CD14-positive monocyte (primary cell): ENCODE data around the gene KIZ. TPM values are rescaled to one million over a fixed set of nuclear protein-coding genes. Genes with fewer than 3 reads are reported as not detected.
"Not testable (repeated sequence)": the region's sequence is repeated elsewhere in the genome, so short reads cannot be mapped to it uniquely, and the experiment has no call there.

ENCODE experiments used
- DNase-seq, 3 donors: peaks; one replicate each; pipeline ENCODE4 v3.0.0-alpha.2; 2011 to 2022
- H2AFZ ChIP-seq: 2 replicates; pipeline ENCODE4 v1.6.0; 2012; ENCODE audit warnings: mild to moderate bottlenecking, low read depth, low read length, inconsistent platforms; ENCODE audit not compliant: insufficient read depth, poor library complexity, severe bottlenecking
- H3K27ac ChIP-seq, 2 donors: 1 replicate in 1 of 2; 2 replicates in 1 of 2; pipeline ENCODE4 v1.5.1; 2012 to 2013; ENCODE audit warnings: low read length in 2 of 2, control low read depth in 1 of 2, inconsistent platforms in 1 of 2, low read depth in 1 of 2, mild to moderate bottlenecking in 1 of 2
- H3K27me3 ChIP-seq, 2 donors: one replicate each; pipeline versions ENCODE4 v1.6.0 to v1.6.1; 2011 to 2013; ENCODE audit warnings: low read length in 2 of 2; ENCODE audit not compliant: control insufficient read depth in 2 of 2, insufficient read depth in 2 of 2
- H3K36me3 ChIP-seq, 2 donors: replicated peaks in 1 of 2; 1 replicate in 1 of 2; 2 replicates in 1 of 2; pipeline versions ENCODE4 v1.5.1 to v1.6.1; 2012 to 2013; ENCODE audit warnings: low read length in 2 of 2, control low read depth in 1 of 2, inconsistent platforms in 1 of 2, mild to moderate bottlenecking in 1 of 2; ENCODE audit not compliant: insufficient read depth in 2 of 2, control insufficient read depth in 1 of 2
- H3K4me1 ChIP-seq, 2 donors: 1 replicate in 1 of 2; 2 replicates in 1 of 2; pipeline versions ENCODE4 v1.5.1 to v1.6.1; 2012 to 2013; ENCODE audit warnings: low read length in 2 of 2, control low read depth in 1 of 2, inconsistent platforms in 1 of 2, mild to moderate bottlenecking in 1 of 2, moderate library complexity in 1 of 2; ENCODE audit not compliant: insufficient read depth in 2 of 2, control insufficient read depth in 1 of 2
- H3K4me2 ChIP-seq: replicated peaks from 2 replicates; pipeline ENCODE3; 2012; ENCODE audit warnings: low read length, moderate library complexity, mild to moderate bottlenecking; ENCODE audit not compliant: poor library complexity, severe bottlenecking; ENCODE audit errors: extremely low read depth
- H3K4me3 ChIP-seq, 3 experiments: fragments of 200-600 bp in 1 of 3; sonication (generic) in 1 of 3; replicated peaks in 1 of 3; 1 replicate in 2 of 3; 2 replicates in 1 of 3; pipeline ENCODE4 v1.5.1; 2011 to 2013; ENCODE audit warnings: low read length in 3 of 3, mild to moderate bottlenecking in 3 of 3, control low read depth in 2 of 3, low read depth in 2 of 3, inconsistent platforms in 1 of 3, moderate library complexity in 1 of 3
- H3K79me2 ChIP-seq: 2 replicates; pipeline ENCODE4 v1.6.0; 2012; ENCODE audit warnings: mild to moderate bottlenecking, control low read depth, inconsistent platforms, low read length, moderate library complexity; ENCODE audit not compliant: insufficient read depth
- H3K9ac ChIP-seq: 2 replicates; pipeline ENCODE4 v1.6.0; 2017; ENCODE audit warnings: low read length, mild to moderate bottlenecking; ENCODE audit not compliant: insufficient read depth, poor library complexity, severe bottlenecking
- H3K9me3 ChIP-seq, 2 donors: replicated peaks in 1 of 2; 1 replicate in 1 of 2; 2 replicates in 1 of 2; pipeline versions ENCODE4 v1.5.1 to v1.6.1; 2012 to 2013; ENCODE audit warnings: low read length in 2 of 2, control low read depth in 1 of 2; ENCODE audit not compliant: control insufficient read depth in 1 of 2, insufficient read depth in 1 of 2
- H4K20me1 ChIP-seq: 2 replicates; pipeline ENCODE4 v1.6.0; 2012; ENCODE audit warnings: mild to moderate bottlenecking, low read length, control low read depth, moderate library complexity; ENCODE audit not compliant: insufficient read depth
- H3K27ac Mint-ChIP-seq, 7 donors: one replicate each; pipeline ENCODE4 v1.8.0; 2020; ENCODE audit warnings: mild to moderate bottlenecking in 7 of 7, mixed read lengths in 7 of 7, moderate library complexity in 6 of 7, inconsistent platforms in 2 of 7
- H3K27me3 Mint-ChIP-seq, 3 donors: one replicate each; pipeline ENCODE4 v1.8.0; 2021 to 2022; ENCODE audit warnings: low read depth in 3 of 3, mild to moderate bottlenecking in 3 of 3, mixed read lengths in 3 of 3, moderate library complexity in 3 of 3, inconsistent platforms in 1 of 3
- H3K36me3 Mint-ChIP-seq, 2 donors: one replicate each; pipeline ENCODE4 v1.8.0; 2020; ENCODE audit warnings: mixed read lengths in 2 of 2, inconsistent platforms in 1 of 2, mild to moderate bottlenecking in 1 of 2
- H3K4me1 Mint-ChIP-seq: one replicate; pipeline ENCODE4 v1.8.0; 2020; ENCODE audit warnings: mild to moderate bottlenecking, mixed read lengths
- H3K4me3 Mint-ChIP-seq, 2 donors: one replicate each; pipeline ENCODE4 v1.8.0; 2020; ENCODE audit warnings: mild to moderate bottlenecking in 2 of 2, mixed read lengths in 2 of 2, moderate library complexity in 1 of 2
- H3K9me3 Mint-ChIP-seq, 7 donors: one replicate each; pipeline ENCODE4 v1.8.0; 2020 to 2022; ENCODE audit warnings: mixed read lengths in 7 of 7, mild to moderate bottlenecking in 6 of 7, moderate library complexity in 6 of 7, inconsistent platforms in 2 of 7
- CTCF ChIP-seq: fragments of 200-600 bp; IDR thresholded peaks from one replicate; pipeline ENCODE4 v1.8.0; 2022; ENCODE audit warnings: antibody characterized with exemption, mild to moderate bottlenecking
- WGBS: methylation state at CpG from one replicate; pipeline ENCODE4 v1.1.5; 2013; ENCODE audit warnings: missing lambda C conversion rate; ENCODE audit not compliant: insufficient coverage; 5-methylcytosine and 5-hydroxymethylcytosine counted together
- intact Hi-C, 2 donors: fragments of 100-400 bp; cut with micrococcal nuclease; formaldehyde crosslinking; loops; one replicate each; pipeline versions ENCODE4 v1.15.0 to v1.15.1; 2023
- polyA plus RNA-seq, 3 donors: library from polyadenylated mRNA; depleted of rRNA in 1 of 3; unstranded in 2 of 3; stranded (reverse) in 1 of 3; fragments of 300-500 nt in 2 of 3; fragments of >200 nt in 1 of 3; fragmentation: Illumina TruSeq in 2 of 3; gene quantifications; 1 replicate in 2 of 3; 2 replicates in 1 of 3; pipeline ENCODE4 v1.2.3, GENCODE V29; 2012 to 2021

Gene KIZ
- polyA plus RNA-seq, 3 donors = 7.2 to 13.2 (median 10.2) TPM

- WGBS = no CpG with 5 or more reads among the region's 3 CpGs
- Mint-ChIP-seq H3K27me3 (peaks cover 0 to 6% (median 3%) of the 10 kb centered on the region in 3 donors), H3K4me3 (no peak overlapping the region), H3K36me3 (peaks cover 0 to 10% of the 10 kb centered on the region in 2 donors), H3K9me3 (peaks cover 0 to 3% (median 0%) of the 10 kb centered on the region in 7 donors), H3K27ac (no peak overlapping the region), H3K4me1 (peaks cover 3% of the 10 kb centered on the region)
- no peaks in the 10 kb centered on the region for H3K79me2 ChIP-seq
- H2AFZ ChIP-seq = no peak overlapping the region
- H3K4me3 ChIP-seq = no peak overlapping the region
- DNase-seq = no peak
- no peaks in the 10 kb centered on the region for H3K4me1 ChIP-seq
- peaks cover 0 to 3% of the 10 kb centered on the region in 2 donors for H3K27me3 ChIP-seq
- H4K20me1 ChIP-seq = no peaks in the 10 kb centered on the region
- no peak for TF ChIP-seq CTCF
- no peaks in the 10 kb centered on the region for H3K36me3 ChIP-seq
- intact Hi-C loops = no loop called here
- no peak overlapping the region for H3K9ac ChIP-seq
- H3K4me2 ChIP-seq = no peak overlapping the region
- H3K9me3 ChIP-seq = no peaks in the 10 kb centered on the region
- H3K27ac ChIP-seq = no peak overlapping the region
Observed at GRCh38 chr20:21244808-21245207, 118.9 kb downstream of the KIZ start.

- Histone ChIP-seq H3K9me3 (no peaks in the 10 kb centered on the region), H3K79me2 (no peaks in the 10 kb centered on the region), H3K27ac (no peak overlapping the region), H3K4me3 (no peak overlapping the region), H3K4me2 (no peak overlapping the region), H2AFZ (no peak overlapping the region), H3K27me3 (peaks cover 0 to 3% of the 10 kb centered on the region in 2 donors), H4K20me1 (no peaks in the 10 kb centered on the region), H3K36me3 (no peaks in the 10 kb centered on the region), H3K9ac (no peak overlapping the region), H3K4me1 (no peaks in the 10 kb centered on the region)
- WGBS = 100% methylated on average over 1 of the region's 3 CpGs
- Mint-ChIP-seq H3K4me1 (peaks cover 3% of the 10 kb centered on the region), H3K9me3 (peaks cover 0 to 3% (median 0%) of the 10 kb centered on the region in 7 donors), H3K36me3 (peaks cover 0 to 10% of the 10 kb centered on the region in 2 donors), H3K27me3 (peaks cover 0 to 7% (median 1%) of the 10 kb centered on the region in 3 donors), H3K27ac (no peak overlapping the region), H3K4me3 (no peak overlapping the region)
- intact Hi-C loops = no loop called here
- no peak for DNase-seq
- no peak for TF ChIP-seq CTCF
Observed at GRCh38 chr20:21246161-21246560, 120.3 kb downstream of the KIZ start.

GRCh38 chr20:21247603-21248095 lies 121.8 kb downstream of the KIZ start:
- H3K4me3 Mint-ChIP-seq, H3K9me3 Mint-ChIP-seq, H3K36me3 ChIP-seq, H3K4me3 ChIP-seq, H3K9me3 ChIP-seq, H4K20me1 ChIP-seq, DNase-seq, H3K4me1 Mint-ChIP-seq, H3K79me2 ChIP-seq, H3K27me3 ChIP-seq, H3K27ac ChIP-seq, H3K4me1 ChIP-seq, H3K27me3 Mint-ChIP-seq, intact Hi-C loops, H3K4me2 ChIP-seq, H2AFZ ChIP-seq, H3K27ac Mint-ChIP-seq, H3K9ac ChIP-seq: not testable (repeated sequence)
- WGBS = 95% methylated on average over 6 of the region's 8 CpGs
- peaks cover 0 to 10% of the 10 kb centered on the region in 2 donors for H3K36me3 Mint-ChIP-seq
